HG03097 (cell line): ENCODE data around the gene LRCH1.

Source experiments
- ATAC-seq: cut with Tn5 transposase; IDR thresholded peaks from one replicate; pipeline ENCODE4 v1.9.1; 2021; ENCODE audit not compliant: unreplicated experiment, low FRiP score

Gene LRCH1

DNA sequence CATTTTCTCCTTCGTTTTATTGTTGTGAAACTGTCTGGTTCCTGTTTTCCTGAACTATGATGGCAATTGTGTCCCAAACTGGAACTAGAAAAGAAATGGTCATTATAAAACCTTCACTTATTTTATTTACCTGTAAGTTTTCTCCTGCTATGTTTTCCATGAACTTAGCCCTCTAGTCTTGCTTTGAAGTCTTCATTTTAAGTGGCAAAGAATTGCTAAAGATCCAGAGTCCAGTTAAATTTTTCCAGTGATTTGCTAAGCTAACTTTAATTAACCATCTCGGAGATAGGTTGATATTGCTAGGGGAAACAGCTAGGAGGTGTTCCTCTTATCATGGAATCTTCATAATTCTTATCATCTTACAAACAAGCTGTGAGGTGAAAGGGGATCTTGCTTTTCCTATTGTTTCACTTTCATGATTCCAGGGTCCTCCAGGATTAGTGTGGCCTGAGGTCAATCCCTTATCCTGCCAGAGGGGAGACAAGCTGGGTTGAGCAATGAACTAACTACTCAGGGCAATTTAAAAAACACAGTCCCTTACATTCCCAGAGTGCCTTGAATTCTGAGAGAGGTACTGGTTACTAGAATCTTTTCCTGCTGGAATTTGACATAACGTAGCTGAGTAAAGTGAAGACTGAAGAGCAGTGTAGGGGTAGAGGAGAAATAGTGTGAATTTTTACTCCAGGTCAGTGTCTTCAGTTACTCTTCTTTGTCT lies 131.5 kb downstream of the LRCH1 start:
- no peak for ATAC-seq

- ATAC-seq: no peak
These were observed 132.2 kb downstream of the LRCH1 start for GRCh38 chr13:46685006-46685730.

DNA sequence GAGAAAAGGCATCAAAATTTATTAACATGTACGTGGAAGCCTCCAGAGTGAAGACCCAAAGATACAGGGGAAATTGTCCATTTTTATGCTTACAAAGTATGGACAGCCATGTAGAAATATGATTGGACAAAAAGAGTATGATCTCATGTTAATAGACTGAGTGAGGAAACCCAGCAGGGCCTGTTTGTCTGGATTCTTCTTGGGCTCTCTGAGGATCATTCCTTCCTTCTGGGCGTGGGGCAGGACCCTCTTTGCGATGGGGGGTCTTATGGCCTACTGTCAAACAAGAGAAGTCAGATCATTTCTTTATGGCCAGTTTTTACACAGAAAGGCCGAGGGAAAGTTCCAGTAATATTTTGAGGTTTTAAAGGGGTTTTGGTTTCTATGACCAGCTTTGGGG lies 133.2 kb downstream of the LRCH1 start:
- no peak for ATAC-seq

DNA sequence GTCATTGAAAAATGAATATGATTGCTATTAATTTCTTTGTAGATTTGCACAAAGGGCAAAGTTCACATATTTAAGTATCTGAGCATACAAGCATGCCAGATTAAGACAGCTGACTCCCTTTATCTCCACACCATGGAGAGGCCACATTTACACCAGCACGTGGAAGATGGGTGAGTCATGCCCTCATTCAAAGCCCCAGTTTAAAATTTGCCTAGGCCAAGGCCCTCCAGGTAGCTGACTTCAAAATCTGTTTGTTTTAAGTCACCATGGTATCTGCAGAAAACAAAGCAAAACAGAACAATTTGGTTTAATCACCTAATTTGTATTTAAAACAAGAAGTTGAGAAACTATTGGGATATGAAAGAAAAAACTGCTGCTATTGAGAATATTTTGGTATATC lies 134.8 kb downstream of the LRCH1 start:
- ATAC-seq: no peak

GRCh38 chr13:46688306-46688705 lies 135.3 kb downstream of the LRCH1 start:
- ATAC-seq: no peak

- no peak for ATAC-seq
These were observed 145.0 kb downstream of the LRCH1 start for GRCh38 chr13:46698014-46698413.

- no peak for ATAC-seq
These were observed 146.0 kb downstream of the LRCH1 start for GRCh38 chr13:46698910-46699460.

- ATAC-seq: no peak
These were observed 159.6 kb downstream of the LRCH1 start for GRCh38 chr13:46712524-46712923.

DNA sequence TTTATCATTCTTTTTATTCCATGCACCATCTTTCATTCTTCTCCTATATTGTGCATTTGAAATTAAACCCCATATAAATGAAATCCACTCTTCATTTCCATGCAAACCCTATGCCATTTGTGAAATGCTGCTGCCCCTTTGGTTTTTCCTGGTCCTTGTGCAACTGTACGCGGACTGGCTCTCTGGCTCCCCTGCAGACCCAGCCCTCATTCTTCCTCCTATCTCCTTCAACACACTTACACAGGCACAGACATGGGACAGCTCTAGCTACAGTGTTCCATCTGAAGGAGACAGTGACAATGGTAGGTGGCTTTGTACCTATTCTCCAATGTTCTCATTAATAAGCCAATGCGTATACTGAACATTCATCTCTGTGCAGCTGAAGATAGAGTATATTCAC lies 162.4 kb downstream of the LRCH1 start:
- ATAC-seq: no peak

GRCh38 chr13:46716821-46717220 lies 163.9 kb downstream of the LRCH1 start:
- ATAC-seq: no peak

GRCh38 chr13:46717275-46717674 lies 164.3 kb downstream of the LRCH1 start:
- ATAC-seq: no peak

- ATAC-seq: no peak
These were observed 164.9 kb downstream of the LRCH1 start for GRCh38 chr13:46717856-46718255.

DNA sequence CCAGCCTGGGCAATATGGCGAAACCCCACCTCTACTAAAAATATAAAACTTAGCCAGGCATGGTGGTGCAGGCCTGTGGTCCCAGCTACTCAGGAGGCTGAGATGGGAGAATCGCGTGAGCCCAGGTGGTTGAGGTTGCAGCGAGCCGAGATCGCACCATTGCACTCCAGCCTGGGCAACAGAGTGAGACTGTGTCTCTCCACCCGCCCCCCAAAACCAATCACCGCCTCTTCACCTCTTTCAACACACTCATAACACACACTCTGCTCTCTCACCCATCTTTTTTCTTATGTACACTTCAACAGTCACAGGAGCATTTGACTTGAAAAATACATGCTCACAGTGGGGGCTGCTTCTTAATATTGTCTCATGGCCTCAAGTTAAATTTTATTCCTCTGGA lies 167.2 kb downstream of the LRCH1 start:
- no peak for ATAC-seq

GRCh38 chr13:46721054-46721453 lies 168.1 kb downstream of the LRCH1 start:
- no peak for ATAC-seq

DNA sequence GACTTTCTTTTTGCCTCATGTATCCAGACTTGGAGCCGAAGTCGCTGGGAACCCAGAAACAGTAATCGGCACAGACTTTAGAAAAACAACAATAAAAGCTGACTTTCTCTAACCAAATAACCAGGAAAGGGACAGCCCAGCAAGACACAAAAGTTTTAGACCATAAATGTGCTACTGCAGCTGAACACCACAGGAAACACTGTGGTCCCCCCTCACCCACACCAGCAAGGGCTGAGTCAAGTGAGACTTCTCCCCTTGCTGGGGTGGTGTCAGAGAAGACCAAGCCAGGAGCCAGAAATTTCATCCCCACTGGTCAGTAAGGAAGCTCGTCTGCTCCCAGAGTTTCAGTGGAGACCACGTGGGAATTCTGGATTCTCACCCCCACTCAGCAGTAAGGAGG lies 173.4 kb downstream of the LRCH1 start:
- ATAC-seq: no peak

DNA sequence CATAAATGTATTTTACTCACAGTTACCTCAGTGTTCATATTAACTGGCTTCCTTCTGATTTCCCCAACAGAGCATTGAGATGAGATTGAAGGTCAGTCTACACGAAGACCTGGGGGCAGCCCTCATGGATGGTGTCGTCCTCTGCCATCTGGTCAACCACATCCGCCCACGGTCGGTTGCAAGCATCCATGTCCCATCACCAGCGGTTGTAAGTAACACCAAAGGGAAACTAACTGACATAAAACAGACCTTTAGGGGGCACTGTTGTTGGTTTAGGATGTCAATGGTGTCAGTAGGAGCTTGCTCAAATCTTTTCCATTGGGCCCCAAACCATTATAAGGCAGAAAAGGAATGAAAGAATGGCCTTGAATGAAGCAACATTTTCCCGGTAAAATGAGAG lies 175.8 kb downstream of the LRCH1 start:
- no peak for ATAC-seq

GRCh38 chr13:46731535-46731934 lies 178.6 kb downstream of the LRCH1 start:
- no peak for ATAC-seq

DNA sequence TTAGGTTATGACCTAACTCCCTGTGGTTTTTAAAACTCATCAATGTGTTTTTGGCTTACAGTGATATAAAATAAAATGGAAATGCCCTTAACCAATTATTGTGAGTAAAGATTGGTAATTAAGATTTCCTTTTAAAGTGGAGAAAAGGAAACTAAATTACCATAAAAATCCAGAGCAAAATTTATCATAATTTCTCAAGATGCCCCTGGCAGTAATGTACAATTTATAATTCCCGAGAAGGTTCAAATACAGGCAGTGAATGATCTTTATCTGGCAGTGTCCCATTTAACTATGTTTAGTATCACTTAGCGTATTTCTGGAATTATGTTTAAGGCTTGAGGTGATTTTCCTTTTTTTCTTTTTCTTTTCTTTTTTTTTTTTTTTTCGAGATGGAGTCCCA lies 182.5 kb downstream of the LRCH1 start:
- no peak for ATAC-seq

- ATAC-seq: no peak
These were observed 183.8 kb downstream of the LRCH1 start for GRCh38 chr13:46736541-46737310.

- ATAC-seq: no peak
These were observed 185.1 kb downstream of the LRCH1 start for GRCh38 chr13:46738055-46738454.

GRCh38 chr13:46738766-46739165 lies 185.8 kb downstream of the LRCH1 start:
- ATAC-seq: no peak
